Lower leg skin (tissue), 4 donors: Measurements from ENCODE around the gene NRXN2. TPM values are rescaled to one million over a fixed set of nuclear protein-coding genes. Genes with fewer than 3 reads are reported as not detected.
A peak's percentile ranks its signal among the peaks of the same experiment; 100 is the strongest.

ENCODE experiments used
- DNase-seq, 2 donors: peaks; one replicate each; pipeline ENCODE4 v3.0.0-alpha.2; 2019; ENCODE audit warnings: low spot score in 2 of 2
- H3K4me3 ChIP-seq: fragments of 200-600 bp; sonication (generic); 2 replicates; pipeline ENCODE4 v1.5.1; 2017; ENCODE audit warnings: mild to moderate bottlenecking, low read depth; ENCODE audit not compliant: poor library complexity, severe bottlenecking
- CTCF ChIP-seq, 3 donors: fragments of 450-650 bp; IDR thresholded peaks; one replicate each; pipeline ENCODE4 v1.5.1; 2016; ENCODE audit warnings: antibody characterized with exemption in 3 of 3, mild to moderate bottlenecking in 3 of 3, moderate library complexity in 2 of 3
- POLR2A ChIP-seq, 2 donors: fragments of 450-650 bp; IDR thresholded peaks; one replicate each; pipeline ENCODE4 v1.6.1; 2016 to 2017; ENCODE audit warnings: antibody characterized with exemption in 2 of 2, mild to moderate bottlenecking in 1 of 2, moderate library complexity in 1 of 2
- WGBS, 2 donors: methylation state at CpG; one replicate each; pipeline ENCODE4 v1.1.5; 2018; 5-methylcytosine and 5-hydroxymethylcytosine counted together
- intact Hi-C: fragments of 100-400 bp; cut with DNase I; formaldehyde crosslinking; loops from one replicate; pipeline ENCODE4 v1.15.0; 2023; ENCODE audit warnings: low total_unique reads
- total RNA-seq, 4 donors: library from RNA; depleted of rRNA; stranded (reverse); fragments of >200 nt; gene quantifications; one replicate each; pipeline ENCODE4 v1.1.0, GENCODE V29; 2016

Gene NRXN2
- total RNA-seq, 4 donors from 2014 or later: 0.27 to 7.0 (median 1.1) TPM; not detected in 1

- WGBS, 2 donors: 79 to 82% methylated on average over 8 of the region's 8 CpGs
Observed at GRCh38 chr11:64655941-64656601, 66.9 kb downstream of the NRXN2 start.

GRCh38 chr11:64654958-64655541, 67.9 kb downstream of the NRXN2 start:
- 78 to 80% methylated on average over 13 of the region's 13 CpGs for WGBS, 2 donors
- intact Hi-C loops: loop anchor here (5.0 kb wide), 1 partner anchor 103 kb away; no protein-coding TSS in a partner anchor
- DNase-seq: no peak
- TF ChIP-seq POLR2A (IDR thresholded peaks at IDR 0.05): no peak
- no peak for TF ChIP-seq CTCF (IDR thresholded peaks at IDR 0.05)
- no peak overlapping the region for H3K4me3 ChIP-seq

More at GRCh38 chr11:64655941-64656601, 66.9 kb downstream of the NRXN2 start:
- intact Hi-C loops: no loop called here
- no peak for TF ChIP-seq POLR2A (IDR thresholded peaks at IDR 0.05)
- TF ChIP-seq CTCF (IDR thresholded peaks at IDR 0.05): no peak
- no peak overlapping the region for H3K4me3 ChIP-seq
- peak in 1 of 2 donors; percentile 80 for DNase-seq

- TF ChIP-seq CTCF (IDR thresholded peaks at IDR 0.05) (no peak), POLR2A (IDR thresholded peaks at IDR 0.05) (no peak)
- DNase-seq: peak in 1 of 2 donors; percentile 76
- intact Hi-C loops: loop anchor here (5.0 kb wide), 1 partner anchor 102 kb away; no protein-coding TSS in a partner anchor
- no peak overlapping the region for H3K4me3 ChIP-seq
- 97 to 98% methylated on average over 4 of the region's 4 CpGs for WGBS, 2 donors
Observed at GRCh38 chr11:64654439-64654838, 68.6 kb downstream of the NRXN2 start.

GRCh38 chr11:64653388-64653973, 69.5 kb downstream of the NRXN2 start:
- peak in 1 of 2 donors; percentile 79 for DNase-seq
- intact Hi-C loops: loop anchor here (5.0 kb wide), 1 partner anchor 101 kb away; no protein-coding TSS in a partner anchor
- WGBS, 2 donors: 55% methylated on average over 13 of the region's 13 CpGs
- no peak overlapping the region for H3K4me3 ChIP-seq
- no peak for TF ChIP-seq CTCF (IDR thresholded peaks at IDR 0.05)
- TF ChIP-seq POLR2A (IDR thresholded peaks at IDR 0.05): no peak

GRCh38 chr11:64652586-64653387, 70.2 kb downstream of the NRXN2 start:
- no peak overlapping the region for H3K4me3 ChIP-seq
- peak; percentile 51 to 95 for DNase-seq
- intact Hi-C loops: loop anchor here (5.0 kb wide), 1 partner anchor 100 kb away; no protein-coding TSS in a partner anchor
- WGBS, 2 donors: 53 to 56% methylated on average over 13 of the region's 13 CpGs
- TF ChIP-seq CTCF (IDR thresholded peaks at IDR 0.05) (peak in 1 of 3 donors; percentile 78), POLR2A (IDR thresholded peaks at IDR 0.05) (no peak)
